HG03095 (cell line): ENCODE measurements around the gene EBF3.

Source experiments
- ATAC-seq: cut with Tn5 transposase; IDR thresholded peaks from one replicate; pipeline ENCODE4 v1.9.1; 2021; ENCODE audit warnings: moderate library complexity; ENCODE audit not compliant: unreplicated experiment

The EBF3 gene

DNA sequence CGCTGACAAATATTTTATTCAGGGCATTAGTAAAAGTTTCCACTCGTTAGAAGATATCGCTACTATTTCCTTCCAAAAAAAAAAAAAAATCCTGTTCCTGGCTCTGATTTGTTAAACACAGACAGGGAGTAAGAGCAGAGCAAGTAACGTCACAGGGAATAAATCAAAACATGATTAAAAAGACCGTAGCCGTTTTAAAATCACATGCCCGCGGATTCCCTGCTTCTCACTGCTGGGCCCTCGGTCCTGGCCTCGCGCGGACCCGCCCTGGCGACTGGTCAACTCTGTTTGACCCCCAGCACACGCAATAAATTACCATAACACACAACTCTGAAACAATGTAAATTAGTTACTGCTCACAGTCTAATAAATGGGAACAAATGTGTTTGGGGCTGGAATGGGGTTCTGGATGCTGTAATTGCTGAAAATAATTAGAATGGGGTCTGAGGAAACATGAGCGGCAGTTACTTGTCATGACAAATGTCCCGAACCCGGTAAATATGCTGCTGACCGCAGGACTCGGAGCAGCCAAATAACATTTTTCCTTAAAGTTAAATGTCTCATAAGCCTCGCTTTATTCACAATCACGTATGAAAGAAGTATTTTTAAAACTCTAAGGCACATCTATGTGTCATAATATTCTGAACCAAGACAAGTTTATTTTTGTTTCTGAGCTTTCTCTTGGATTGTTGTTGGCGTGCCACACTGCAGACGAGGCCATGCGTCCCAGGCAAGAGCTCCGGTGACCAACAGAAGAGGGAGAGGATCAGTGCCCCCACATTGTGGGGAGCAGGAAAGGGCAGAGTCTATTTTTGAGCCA, 17.9 kb downstream of the EBF3 start:
- ATAC-seq, result no peak

DNA sequence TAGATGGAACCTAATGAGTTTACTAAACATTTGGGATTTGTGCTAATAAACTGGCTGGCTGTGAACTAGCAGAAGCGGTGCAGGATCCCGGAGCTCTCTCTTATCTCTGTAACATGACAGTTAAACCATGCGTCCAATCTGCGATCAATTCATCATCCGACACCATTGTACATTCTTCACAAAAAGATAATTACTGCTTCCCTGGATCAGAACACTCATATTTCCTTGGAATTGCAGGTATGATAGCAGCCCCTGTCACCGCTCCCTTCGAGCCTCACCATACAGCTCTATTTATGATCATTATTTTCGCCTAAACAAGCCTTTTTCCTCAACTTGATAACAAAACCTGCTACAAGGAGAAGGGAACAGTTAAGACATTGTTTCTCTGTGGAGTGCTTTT, 18.5 kb downstream of the EBF3 start:
- no peak for ATAC-seq

DNA sequence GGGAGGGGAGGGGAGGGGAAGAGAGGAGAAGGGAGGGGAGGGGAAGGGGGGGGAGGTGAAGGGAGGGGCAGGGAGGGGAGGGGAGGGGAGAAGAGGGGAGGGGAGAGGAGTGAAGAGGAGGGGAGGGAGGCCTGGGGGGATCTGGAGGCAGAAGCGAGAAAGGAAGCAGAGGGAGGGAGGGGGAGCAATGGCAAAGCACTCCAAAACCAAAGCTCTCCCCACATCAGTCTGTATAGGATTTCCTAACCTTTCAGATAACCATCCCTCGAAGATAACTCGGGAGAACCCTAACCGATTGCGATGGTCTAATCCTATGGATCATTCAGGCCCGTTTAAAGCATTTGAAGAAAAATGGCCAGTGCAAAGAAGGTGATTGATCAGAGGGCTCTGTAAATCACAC, 19.0 kb downstream of the EBF3 start:
- ATAC-seq, result no peak

DNA sequence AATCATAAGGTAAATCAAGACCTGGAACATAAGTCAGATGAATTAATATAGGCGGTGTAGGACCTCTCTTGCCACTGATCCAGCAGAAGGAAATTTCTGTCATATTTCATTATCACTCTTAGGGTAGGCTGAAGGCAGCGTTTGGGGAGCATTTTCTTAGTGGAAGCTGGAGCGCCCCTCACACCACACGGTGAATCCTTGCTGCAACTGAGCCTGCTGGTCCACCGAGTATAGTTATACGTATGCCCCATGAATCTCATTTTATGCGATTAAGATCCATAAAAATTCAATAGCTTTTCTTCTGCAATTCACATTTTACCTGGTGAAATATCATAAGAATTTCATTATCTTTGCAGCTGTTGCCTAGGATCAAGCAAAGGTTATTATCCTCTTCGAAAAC, 19.6 kb downstream of the EBF3 start:
- ATAC-seq, result no peak

DNA sequence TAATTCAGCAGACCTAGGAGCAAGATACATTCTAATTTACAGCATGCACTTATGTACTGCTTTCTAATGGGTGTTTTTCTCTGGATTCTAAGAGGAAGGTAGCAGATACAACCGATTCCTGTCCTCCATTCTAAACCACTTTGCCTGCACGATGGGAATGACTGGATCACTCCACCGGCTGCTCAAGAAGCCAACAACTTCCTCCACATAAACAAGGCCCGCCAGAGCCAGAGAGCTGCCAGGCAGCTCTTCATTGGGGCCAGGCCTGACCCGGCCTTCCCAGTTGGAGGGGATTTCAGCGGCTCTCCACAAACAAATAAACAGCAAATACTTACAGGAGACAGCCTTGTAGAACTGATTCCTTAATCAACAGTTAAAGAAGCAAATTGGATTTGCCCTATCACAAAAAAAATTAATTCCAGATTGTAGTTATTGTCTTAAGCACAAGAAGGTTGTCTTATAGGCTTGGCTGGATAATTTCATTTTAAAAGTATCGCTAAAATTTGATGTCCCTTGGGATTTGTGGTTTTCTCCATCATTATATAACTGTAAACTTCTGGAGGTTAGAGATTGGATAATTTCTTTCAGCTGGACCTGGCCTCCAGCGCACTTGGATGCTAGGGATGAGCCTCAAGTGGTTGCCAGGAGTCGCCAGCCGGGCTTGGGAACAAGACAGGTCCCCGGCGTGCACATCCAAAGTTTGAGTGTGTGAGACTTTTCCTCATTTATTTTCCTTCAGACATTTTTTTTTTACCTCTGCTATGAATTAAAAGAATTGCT, 20.9 kb downstream of the EBF3 start:
- no peak for ATAC-seq

DNA sequence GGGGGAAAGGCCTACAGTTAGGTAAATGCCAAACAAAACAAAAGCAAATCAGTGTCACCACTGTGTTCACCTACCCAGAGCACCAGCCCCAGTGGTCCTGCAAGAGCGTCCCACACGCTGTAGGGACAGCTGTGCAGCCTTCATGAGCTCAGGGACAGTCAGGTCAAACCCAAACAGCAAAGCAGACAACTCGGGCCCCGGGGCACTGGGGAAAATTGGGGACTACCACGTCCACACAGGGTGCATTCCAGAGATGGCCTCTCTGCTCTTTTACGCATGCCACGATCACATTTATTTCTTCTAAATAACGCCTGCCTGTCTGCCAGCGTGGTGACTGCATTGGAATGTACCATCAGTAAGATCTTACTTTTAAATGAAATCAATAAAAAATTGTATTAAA, 21.7 kb downstream of the EBF3 start:
- ATAC-seq, result no peak

DNA sequence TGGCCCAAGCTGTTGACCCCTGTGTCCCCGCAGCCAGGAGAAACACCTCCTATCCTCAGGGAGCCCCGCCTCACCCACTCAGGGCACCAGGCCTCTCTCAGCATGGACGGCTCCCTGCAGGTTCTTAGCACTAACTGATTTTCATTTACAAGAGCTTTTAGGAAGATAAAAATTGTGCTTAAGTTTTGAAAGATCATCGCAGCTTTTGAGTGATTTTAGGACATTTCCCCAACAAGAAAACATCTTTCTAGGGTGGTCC, 22.1 kb downstream of the EBF3 start:
- no peak for ATAC-seq

DNA sequence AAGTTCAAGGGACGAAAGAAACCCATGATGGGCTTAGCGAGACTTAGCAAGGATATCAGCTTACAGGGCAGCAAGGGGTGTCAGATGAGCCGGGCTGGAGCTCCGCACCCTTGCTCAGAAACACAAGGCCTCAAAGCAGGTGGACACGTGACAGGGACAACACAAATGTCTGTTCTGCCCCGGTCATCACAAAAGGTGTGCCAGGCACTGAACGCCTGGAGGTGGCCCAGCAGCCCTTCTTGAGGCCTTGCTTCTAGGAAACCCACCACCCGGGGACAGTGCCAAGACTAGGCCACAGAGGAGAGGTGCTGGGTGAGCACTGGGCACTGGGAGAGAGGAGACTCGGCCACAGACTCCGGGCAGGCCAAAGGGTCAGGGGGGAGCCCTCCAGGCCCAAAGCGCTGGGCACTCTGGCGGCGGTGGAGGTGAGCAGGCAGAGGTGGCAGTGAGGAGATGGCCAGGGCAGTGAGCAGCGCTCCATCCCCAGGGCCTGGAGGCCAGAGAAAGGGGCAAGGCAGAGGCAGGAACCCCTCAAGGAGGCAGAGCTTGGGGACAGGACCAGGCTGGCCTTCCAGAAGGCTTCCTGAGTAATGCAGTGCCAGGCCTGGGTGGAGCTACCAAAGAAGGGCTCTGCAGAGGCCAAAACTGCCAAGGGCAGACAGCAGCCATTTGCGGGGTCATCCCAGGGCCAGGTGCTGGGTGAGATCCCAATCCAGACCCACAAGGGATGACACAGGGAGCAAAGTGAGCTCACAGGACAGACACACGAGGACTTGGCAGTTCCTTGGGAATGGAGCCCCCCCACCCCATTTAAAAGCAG, 22.7 kb downstream of the EBF3 start:
- ATAC-seq, result no peak

DNA sequence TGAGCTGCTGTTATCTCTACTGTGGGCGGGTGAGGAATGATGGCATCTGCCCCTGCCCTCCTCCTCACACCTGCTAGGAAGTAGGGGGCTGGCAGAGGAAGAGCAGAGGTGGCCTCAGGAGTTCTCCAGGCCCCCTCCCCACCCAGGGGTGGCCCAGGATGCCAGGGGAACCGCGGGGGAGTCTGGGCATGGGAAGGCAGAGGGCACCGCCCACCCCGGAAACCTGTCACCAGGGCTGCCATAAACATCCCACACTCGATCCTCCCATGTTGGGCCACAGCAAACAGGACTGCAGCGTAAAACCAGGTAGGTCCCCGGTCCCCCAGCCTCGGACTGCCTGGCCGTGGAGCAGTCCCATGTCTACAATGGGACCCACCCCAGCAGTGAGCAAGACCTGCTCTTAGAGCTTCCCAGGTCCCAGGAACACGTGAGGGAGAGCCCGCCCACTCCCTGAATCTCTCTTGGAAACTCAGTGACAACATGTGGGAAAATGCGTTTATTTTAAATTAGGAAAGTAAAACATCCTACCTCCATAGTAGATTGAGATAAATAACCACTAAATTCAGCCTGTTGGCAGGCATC, 23.4 kb downstream of the EBF3 start:
- ATAC-seq, result no peak

DNA sequence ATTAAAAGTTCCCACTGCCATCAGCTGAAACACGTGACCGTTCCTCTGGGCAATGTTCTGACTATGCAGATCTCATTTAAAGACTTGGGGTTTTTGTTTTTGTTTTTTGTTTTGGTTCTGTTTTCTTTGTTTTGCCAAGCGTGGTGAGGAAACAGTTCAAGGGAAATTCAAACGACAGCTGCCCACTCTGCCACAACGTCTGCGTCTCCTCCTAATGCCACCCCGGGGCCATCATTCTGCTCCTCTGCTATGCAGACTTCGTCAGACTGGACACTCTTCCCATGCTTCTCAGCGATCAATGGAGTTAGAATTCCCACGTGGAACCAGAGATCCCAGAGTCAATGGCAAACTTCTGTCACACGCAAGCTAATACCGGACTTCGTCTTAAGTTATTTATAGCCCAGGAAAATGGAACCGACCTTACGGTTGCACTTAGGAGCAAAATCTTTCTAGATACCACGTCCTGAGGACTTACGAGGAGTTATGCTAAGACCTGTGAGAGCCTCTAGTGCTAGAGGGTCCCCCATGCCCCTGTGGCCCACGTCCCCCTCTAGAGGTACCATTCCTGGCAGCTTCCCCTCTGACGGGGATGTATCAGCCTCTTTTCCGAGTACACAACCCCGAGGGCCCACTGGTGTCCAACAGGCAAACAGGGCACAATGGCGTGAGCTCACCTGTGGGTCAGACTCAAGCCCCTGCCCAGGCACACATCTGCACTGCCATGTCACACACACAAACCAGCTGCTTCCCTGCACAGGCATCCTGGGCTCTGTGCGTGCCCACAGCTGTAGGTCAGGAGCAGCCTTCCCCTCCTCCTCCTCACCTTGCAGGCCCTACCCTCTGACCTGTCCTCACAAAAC, 24.4 kb downstream of the EBF3 start:
- no peak for ATAC-seq

DNA sequence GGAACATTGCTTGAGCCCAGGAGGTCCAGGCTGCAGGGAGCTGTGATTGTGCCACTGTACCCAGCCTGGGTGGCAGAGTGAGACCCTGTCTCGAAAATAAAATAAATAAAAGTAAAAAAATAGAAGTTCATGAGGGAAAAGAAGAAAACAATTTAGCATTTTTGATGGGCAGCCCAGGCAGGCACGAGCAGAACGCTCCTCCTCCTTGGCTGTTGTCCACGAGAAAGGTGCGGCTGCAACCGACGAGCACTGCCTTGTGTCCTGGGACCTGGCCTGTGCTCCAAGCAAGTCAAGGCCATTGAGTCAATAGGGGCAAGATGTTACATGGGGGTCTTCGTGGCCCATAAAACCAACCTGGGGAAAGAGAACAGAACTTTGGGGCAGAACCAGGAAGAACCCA, 25.6 kb downstream of the EBF3 start:
- no peak for ATAC-seq

DNA sequence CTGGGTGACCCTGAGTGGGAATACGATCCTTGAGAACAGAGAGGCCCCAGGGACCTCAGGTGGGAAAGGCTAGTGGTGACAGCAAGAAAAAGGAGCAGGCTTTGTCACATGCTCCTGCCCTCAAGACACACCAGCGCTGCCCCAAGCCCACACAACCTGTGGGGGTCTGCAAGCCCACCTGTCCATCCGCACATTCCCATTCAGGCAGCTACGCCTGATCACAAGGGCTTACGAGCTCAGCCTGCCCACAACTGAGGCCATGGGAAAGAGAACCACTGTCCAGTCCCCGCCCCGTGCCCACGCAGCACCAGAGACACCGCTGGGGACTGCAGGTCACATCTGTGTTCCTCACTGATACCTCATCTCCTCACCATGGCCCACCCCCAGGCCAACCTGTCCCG, 26.7 kb downstream of the EBF3 start:
- no peak for ATAC-seq

DNA sequence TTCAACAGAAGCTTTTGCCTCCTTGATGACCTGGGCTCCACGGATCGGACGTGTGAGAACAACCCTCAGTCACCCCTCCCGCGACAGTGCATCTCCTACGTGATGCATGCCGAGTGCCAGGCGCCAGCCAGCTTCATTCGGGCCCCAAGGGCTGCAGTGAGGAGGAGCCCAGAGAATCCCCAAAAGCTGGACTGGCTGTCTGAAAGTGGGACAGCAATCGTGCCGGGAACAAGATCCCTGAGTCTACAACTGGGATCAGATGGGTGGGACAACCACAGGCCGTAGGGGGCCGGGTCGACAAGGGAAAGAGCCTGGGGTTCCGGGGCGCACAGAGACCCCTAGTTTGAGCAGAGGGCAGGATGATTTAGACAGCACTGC, 27.2 kb downstream of the EBF3 start:
- no peak for ATAC-seq

DNA sequence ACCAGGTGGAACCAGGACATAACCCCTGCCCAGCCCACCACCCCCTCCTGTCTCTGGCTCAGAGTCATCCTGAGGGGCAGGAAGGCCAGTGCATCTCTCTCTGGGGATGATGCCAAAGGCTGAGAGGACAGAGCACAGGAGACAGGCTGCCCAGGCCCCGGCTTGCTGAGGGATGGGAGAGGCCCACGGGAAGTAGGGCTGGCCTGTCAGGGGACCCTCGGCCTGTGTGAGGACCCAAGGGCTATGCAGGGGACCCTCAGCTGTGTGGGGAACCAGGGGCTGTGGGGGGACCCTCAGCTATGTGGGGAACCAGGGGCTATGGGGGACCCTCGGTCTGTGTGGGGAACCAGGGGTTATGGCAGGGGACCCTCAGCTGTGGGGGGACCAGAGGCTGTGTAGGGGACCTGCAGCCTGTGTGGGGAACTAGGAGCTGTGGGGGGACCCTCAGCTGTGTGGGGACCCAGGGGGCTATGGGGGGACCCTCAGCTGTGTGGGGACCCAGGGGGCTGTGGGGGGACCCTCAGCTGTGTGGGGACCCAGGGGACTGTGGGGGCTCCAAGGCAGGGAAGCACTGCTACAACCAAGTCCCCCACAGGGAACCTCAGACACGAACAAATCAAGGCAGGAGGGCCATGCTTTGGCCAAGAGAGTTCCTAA, 27.7 kb downstream of the EBF3 start:
- no peak for ATAC-seq

DNA sequence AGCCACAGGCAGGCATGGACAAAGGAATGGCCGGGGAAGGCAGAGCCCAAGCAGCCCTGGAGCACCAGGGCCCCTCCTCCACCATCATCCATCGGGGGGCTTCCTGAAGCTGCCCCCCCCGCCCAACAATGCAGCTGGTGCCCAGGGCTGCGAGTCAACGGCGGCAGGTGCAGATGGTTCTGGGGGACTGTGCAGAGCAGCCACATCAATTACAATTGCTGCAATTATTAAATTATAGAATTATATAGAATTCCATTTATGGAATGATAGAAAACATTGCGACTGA, 28.3 kb downstream of the EBF3 start:
- ATAC-seq, result no peak

DNA sequence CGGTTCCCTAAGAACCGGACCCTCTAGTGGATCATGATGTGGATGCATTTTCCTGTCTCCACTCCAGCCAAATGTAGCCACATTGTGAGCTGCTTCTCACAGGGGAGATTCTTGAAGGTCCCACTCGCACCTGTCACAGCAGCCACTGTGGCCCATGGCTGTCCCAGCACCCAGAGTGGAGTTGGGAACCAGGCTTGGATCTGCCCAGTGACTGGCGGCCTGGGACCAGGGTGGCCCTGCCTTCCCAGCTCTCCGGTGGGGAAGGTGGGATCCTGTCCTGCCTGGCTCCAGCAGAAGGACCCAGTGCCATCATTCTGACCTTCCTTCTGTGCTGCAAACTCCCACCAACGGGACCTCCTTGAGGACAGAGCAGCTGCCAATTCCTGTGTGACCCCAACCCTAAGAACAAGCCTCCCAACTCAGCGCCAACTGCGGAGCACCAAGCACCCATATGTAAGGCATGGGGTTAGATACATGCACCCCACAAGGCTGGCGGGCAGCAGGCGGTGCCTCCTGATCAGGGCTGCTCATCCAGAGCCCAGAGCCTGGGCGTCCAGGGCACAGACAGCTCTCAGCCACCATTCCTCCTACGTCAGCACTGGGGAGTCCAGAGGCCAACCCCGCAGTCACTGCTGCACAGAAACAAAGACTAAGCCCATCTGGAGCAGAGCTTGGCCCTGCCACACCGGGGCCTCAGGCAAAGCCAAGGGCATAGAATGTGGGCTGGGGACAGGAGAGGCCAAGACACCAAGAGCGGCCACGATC, 28.8 kb downstream of the EBF3 start:
- no peak for ATAC-seq

DNA sequence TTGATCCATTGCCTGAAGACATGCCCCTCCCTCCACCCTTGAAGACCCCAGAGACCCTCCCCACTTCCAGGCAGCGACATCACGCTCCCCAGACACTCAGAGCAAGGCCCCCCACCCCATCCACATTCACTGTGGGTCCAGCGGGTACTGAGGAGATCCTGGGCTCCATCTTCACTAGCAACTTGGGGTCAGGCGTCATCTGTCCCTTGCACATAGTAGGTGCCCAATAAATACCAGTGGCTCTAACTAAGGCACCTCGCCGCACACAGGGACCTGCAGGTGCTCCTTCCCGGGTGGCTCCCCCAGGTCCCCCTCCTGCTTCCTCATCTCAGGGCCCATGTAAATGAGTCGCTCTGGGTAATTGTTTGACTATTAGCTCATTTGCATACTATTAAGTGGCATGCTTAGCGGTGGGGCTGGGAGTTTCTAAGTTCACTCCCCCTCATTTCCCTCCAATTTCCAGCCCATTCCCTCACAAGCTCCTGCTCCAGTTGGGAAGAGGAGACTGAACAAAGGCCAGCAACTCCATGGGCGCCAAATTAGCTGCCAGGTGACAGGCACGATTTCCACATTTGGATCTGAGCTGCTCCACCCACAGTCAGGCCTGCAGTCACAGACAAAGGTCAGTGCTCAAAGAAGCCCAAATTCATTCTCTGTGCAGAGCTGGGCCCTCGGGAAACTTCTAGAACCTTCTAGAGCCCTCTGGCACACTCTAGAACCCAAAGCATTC, 29.7 kb downstream of the EBF3 start:
- no peak for ATAC-seq

DNA sequence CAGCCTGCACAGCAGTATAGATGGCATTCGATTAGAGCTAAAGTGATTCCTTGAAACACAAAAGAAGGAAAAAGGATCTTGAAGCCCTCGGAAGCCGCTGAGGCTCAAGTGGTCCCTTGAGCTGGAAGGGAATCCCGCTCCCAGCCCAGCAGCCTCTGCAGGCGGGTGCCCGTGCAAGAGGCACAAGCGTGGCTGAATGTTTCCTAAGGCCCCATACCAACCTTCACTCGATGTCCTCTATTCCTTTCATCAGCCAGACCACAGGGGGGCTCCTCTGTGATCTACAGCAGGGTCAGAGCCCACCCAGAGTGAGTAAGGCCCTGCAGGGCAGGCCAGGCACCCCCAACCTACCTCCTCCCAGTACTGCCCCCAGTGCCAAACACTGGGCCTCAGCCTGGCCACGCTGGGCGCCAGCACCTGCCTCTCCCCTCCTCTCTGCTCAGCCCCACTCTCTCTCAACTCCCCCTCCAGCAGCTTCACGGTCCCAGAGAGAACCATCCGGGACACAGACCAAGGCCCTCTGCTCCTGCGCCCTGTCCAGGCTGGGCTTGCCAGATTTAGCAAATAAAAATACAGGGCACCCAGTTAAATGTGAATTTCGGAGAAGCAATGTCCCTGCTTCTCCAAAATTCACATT, 30.5 kb downstream of the EBF3 start:
- ATAC-seq, result no peak
